HL-60 (cell line): Measurements from ENCODE around the gene TDRD3.

Experiments used
- CTCF ChIP-seq: IDR thresholded peaks from one replicate; pipeline ENCODE4 v1.5.1; 2011; ENCODE audit warnings: low read length, control low read depth, inconsistent platforms; ENCODE audit not compliant: insufficient read depth
- POLR2AphosphoS5 ChIP-seq: IDR thresholded peaks from 2 replicates; pipeline ENCODE4 v1.6.1; 2012; ENCODE audit warnings: low read depth
- REST ChIP-seq: IDR thresholded peaks from 2 replicates; pipeline ENCODE4 v1.6.1; 2012; ENCODE audit warnings: low read depth; ENCODE audit not compliant: insufficient replicate concordance

GRCh38 chr13:60412909-60413616 lies 16.0 kb downstream of the TDRD3 start:
- no peak for TF ChIP-seq CTCF
- no peak for TF ChIP-seq REST
- no peak for TF ChIP-seq POLR2AphosphoS5
